Measurements from ENCODE around the gene CPE.

- TF ChIP-seq CTCF (IDR thresholded peaks at IDR 0.05) (no peak), POLR2A (IDR thresholded peaks at IDR 0.05) (no peak), POLR2AphosphoS5 (IDR thresholded peaks at IDR 0.05) (no peak)
These were observed 143.2 kb downstream of the CPE start for GRCh38 chr4:165522050-165522449.

All from prostate gland (tissue), 2 donors.